Lower lobe of right lung (tissue), 2 donors: ENCODE results near the gene MXD1. TPM values are rescaled to one million over a fixed set of nuclear protein-coding genes. Genes with fewer than 3 reads are reported as not detected.

Experiments
- ATAC-seq, 2 donors: fragments of 200-7000 bp; cut with Tn5 transposase; one replicate each; pipeline ENCODE4 v1.9.1; 2020 to 2022; ENCODE audit warnings: mild to moderate bottlenecking in 2 of 2, moderate library complexity in 2 of 2
- DNase-seq: peaks from one replicate; pipeline ENCODE4 v3.0.0-alpha.2; 2020
- H3K27ac ChIP-seq: fragments of 200-600 bp; one replicate; pipeline ENCODE4 v1.8.0; 2022
- H3K27me3 ChIP-seq: fragments of 200-600 bp; one replicate; pipeline ENCODE4 v1.8.0; 2022; ENCODE audit warnings: low read depth
- H3K36me3 ChIP-seq: fragments of 200-600 bp; one replicate; pipeline ENCODE4 v1.8.0; 2022; ENCODE audit warnings: mild to moderate bottlenecking
- H3K4me1 ChIP-seq: fragments of 200-600 bp; one replicate; pipeline ENCODE4 v1.8.0; 2022
- H3K4me3 ChIP-seq: fragments of 200-600 bp; one replicate; pipeline ENCODE4 v1.8.0; 2022; ENCODE audit warnings: mild to moderate bottlenecking
- H3K9me3 ChIP-seq: fragments of 200-600 bp; one replicate; pipeline ENCODE4 v1.8.0; 2022
- intact Hi-C: fragments of 100-400 bp; cut with DNase I; formaldehyde crosslinking; loops from one replicate; pipeline ENCODE4 v1.11.0; 2022
- total RNA-seq: library from RNA; stranded (reverse); fragmentation: NEBNext Ultra II Directional; extraction: Animal tissue kit (Norgen Biotek cat#: 25700); gene quantifications from one replicate; pipeline ENCODE4 v1.2.1, GENCODE V29; 2021
- TF ChIP-seq, protein P1 (sequence below): fragments of 200-600 bp; IDR thresholded peaks from one replicate; pipeline ENCODE4 v1.8.0; 2022; ENCODE audit warnings: antibody characterized with exemption, mild to moderate bottlenecking
- donor health status: DM: no; HTN: yes; CAD: no; lungs with severe emphysema.

The MXD1 gene
- total RNA-seq, 1 donor from 2014 or later = 33.8 TPM

DNA sequence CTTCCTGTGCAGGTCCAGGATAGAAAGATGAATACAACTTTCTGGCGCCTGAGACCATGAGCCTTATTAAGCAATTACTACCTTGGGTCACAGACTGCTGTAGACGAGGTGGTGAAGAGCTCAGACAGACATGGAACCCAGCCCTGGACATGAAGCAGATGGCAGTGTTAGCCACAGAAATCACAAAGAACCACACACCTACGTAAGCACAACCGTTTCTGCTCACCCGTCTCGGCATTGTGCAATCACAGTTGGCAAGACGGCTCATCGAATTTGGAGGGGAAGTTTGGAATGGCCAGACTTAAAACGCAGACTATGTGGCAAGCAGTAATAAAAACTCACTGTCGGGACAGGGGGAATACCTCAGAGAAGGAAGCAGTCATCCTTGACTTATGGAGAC lies 70.8 kb downstream of the MXD1 start:
- H3K4me1 ChIP-seq = no peaks in the 10 kb centered on the region
- H3K36me3 ChIP-seq = no peaks in the 10 kb centered on the region
- DNase-seq (peak; percentile 71), ATAC-seq (peak; percentile 78 to 84)
- TF ChIP-seq, protein P1, sequence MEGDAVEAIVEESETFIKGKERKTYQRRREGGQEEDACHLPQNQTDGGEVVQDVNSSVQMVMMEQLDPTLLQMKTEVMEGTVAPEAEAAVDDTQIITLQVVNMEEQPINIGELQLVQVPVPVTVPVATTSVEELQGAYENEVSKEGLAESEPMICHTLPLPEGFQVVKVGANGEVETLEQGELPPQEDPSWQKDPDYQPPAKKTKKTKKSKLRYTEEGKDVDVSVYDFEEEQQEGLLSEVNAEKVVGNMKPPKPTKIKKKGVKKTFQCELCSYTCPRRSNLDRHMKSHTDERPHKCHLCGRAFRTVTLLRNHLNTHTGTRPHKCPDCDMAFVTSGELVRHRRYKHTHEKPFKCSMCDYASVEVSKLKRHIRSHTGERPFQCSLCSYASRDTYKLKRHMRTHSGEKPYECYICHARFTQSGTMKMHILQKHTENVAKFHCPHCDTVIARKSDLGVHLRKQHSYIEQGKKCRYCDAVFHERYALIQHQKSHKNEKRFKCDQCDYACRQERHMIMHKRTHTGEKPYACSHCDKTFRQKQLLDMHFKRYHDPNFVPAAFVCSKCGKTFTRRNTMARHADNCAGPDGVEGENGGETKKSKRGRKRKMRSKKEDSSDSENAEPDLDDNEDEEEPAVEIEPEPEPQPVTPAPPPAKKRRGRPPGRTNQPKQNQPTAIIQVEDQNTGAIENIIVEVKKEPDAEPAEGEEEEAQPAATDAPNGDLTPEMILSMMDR = no peak
- no peaks in the 10 kb centered on the region for H3K27me3 ChIP-seq
- intact Hi-C loops = no loop called here
- H3K27ac ChIP-seq = peak overlapping the region; percentile 25
- no peak overlapping the region for H3K4me3 ChIP-seq
- H3K9me3 ChIP-seq = no peaks in the 10 kb centered on the region

DNA sequence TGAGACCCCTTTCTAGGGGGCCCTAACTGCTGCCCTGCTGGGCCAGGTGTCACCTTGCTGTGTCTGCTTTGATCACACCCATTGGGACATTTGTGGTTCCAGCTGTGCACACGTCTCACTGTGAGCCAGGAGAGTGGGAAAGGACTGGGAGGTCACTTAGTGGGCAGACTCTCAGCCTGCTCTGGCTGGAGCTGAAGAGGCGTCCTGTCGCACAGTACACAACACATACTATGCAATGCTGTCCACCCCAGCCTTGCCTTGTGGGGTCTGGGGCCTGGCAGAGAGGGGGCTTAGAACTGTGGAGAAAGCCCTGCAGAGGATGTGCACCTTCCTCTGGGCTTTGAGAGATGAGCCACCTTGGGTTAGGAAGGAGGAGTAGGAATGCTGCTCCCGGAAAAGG lies 71.8 kb downstream of the MXD1 start:
- Histone ChIP-seq H3K27me3 (no peaks in the 10 kb centered on the region), H3K4me3 (no peak overlapping the region), H3K36me3 (no peaks in the 10 kb centered on the region), H3K4me1 (no peaks in the 10 kb centered on the region), H3K27ac (no peak overlapping the region), H3K9me3 (no peaks in the 10 kb centered on the region)
- DNase-seq (no peak), ATAC-seq (no peak)
- TF ChIP-seq, protein P1 = no peak
- intact Hi-C loops = no loop called here

DNA sequence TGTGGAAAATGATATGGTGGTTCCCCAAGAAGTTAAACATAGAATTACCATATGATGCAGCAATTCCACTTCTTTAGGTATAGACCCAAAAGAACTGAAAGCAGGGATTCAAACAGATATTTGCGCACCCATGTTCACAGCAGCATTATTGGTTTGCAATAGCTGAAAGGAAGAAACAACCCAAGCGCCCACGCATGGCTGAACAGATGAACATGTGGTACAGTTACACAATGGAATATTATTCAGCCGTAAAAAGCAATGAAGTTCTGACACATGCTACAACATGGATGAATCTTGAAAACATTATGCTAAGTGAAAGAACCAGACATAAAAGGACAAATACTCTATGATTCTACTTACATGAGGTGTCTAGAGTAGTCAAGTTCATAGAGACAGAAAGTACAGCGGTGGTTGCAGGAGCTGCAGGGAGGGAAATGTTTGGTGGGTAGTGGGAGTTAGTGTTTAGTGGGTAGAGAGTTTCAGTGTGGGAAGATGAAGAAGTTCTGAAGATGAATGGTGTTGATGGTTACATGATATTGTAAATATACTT lies 73.3 kb downstream of the MXD1 start:
- Histone ChIP-seq H3K9me3 (no peaks in the 10 kb centered on the region), H3K27me3 (no peaks in the 10 kb centered on the region), H3K27ac (no peak overlapping the region), H3K36me3 (no peaks in the 10 kb centered on the region), H3K4me1 (no peaks in the 10 kb centered on the region), H3K4me3 (no peak overlapping the region)
- TF ChIP-seq, protein P1 = no peak
- intact Hi-C loops = no loop called here
- DNase-seq (no peak), ATAC-seq (no peak)

DNA sequence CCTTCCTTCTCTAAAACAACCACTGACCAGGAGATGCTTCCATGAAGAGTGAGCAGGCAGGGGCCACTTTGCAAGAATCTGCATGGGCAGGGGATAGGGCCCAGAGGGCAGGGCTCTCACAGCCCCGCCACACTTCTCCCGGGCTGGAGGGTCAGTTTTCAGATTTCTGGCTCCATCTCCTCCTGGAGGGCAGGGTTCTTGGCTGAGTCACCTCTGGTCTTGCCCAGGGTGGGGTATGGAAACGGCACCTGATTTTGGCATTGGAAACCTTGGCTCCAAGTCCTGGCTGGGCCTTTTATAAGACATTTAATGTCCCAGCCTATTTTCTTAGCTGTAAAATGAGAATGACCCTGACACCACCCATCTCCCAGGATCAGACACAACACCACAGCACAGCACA lies 74.1 kb downstream of the MXD1 start:
- Histone ChIP-seq H3K9me3 (no peaks in the 10 kb centered on the region), H3K27me3 (no peaks in the 10 kb centered on the region), H3K4me1 (no peaks in the 10 kb centered on the region), H3K36me3 (peaks cover 8% of the 10 kb centered on the region), H3K27ac (no peak overlapping the region), H3K4me3 (no peak overlapping the region)
- intact Hi-C loops = no loop called here
- TF ChIP-seq, protein P1 = no peak
- ATAC-seq (no peak), DNase-seq (no peak)

DNA sequence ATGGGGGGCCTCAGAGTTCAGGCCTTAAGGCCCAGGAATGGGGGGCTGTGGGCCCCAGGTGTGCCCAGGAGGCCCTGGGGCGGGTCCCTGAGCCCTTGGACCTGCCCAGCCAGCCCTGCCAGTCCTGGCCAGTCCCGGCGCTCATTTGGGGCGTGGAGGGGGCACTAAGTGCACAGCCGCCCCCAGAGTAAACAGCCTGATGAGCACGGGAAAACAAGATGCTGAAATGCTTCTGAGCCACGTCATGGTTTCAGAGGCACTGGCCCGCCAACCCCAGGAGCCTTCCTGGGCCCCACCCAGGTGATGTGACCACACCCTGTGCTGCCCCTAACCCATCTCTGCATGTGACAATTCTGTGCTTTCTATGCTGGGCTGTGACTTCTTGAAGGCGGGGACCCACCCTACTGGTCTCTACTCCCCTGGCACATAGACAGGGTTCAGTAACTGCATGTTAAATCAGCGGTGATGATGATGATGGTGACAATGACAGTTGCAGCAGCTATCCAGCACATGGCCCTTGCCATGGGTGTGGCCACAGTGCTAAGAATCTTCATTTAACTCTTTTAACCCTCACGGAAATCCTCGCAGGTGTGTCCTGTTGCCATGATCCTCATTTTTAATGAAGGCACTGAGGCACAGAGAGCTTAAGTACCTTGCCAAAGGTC lies 74.7 kb downstream of the MXD1 start:
- Histone ChIP-seq H3K4me3 (no peak overlapping the region), H3K36me3 (peaks cover 9% of the 10 kb centered on the region), H3K4me1 (no peaks in the 10 kb centered on the region), H3K27me3 (no peaks in the 10 kb centered on the region), H3K27ac (no peak overlapping the region), H3K9me3 (no peaks in the 10 kb centered on the region)
- DNase-seq (no peak), ATAC-seq (no peak)
- TF ChIP-seq, protein P1 = no peak
- intact Hi-C loops = no loop called here

Other genes with a start within 250 kb of the MXD1 start
- 173 TPM for gene ANXA4, start 173.0 kb upstream of the MXD1 start, total RNA-seq
- gene GMCL1, start 85.4 kb upstream of the MXD1 start, total RNA-seq = 13.3 TPM
- 38.7 TPM for gene SNRNP27, start 21.2 kb upstream of the MXD1 start, total RNA-seq
- gene ASPRV1, start 46.5 kb downstream of the MXD1 start, total RNA-seq = 1.9 TPM
- 308 TPM for gene PCBP1, start 172.4 kb downstream of the MXD1 start, total RNA-seq